GM23248 (cell line): Measurements from ENCODE around the gene PRDM12. TPM values are rescaled to one million over a fixed set of nuclear protein-coding genes. Genes with fewer than 3 reads are reported as not detected.

Experiments used
- DNase-seq: peaks from one replicate; pipeline ENCODE4 v3.0.0-alpha.2; 2015
- H2AFZ ChIP-seq: fragments of 200-600 bp; sonication (generic); 2 replicates; pipeline ENCODE4 v1.6.1; 2016; ENCODE audit warnings: antibody characterized with exemption
- H3F3A ChIP-seq: fragments of 200-600 bp; sonication (generic); 2 replicates; pipeline ENCODE4 v1.6.1; 2016; ENCODE audit warnings: mild to moderate bottlenecking, antibody characterized with exemption, mixed run types; ENCODE audit not compliant: insufficient read depth
- H3K27ac ChIP-seq: fragments of 200-600 bp; sonication (generic); 2 replicates; pipeline ENCODE4 v1.5.1; 2016; ENCODE audit warnings: mild to moderate bottlenecking
- H3K27me3 ChIP-seq: fragments of 200-600 bp; sonication (generic); replicated peaks from 2 replicates; pipeline ENCODE4 v1.6.1; 2016; ENCODE audit warnings: mild to moderate bottlenecking; ENCODE audit not compliant: insufficient read depth
- H3K36me3 ChIP-seq: fragments of 200-600 bp; sonication (generic); 2 replicates; pipeline ENCODE4 v1.6.1; 2016; ENCODE audit warnings: low read depth, mild to moderate bottlenecking
- H3K4me1 ChIP-seq: fragments of 200-600 bp; sonication (generic); 2 replicates; pipeline ENCODE4 v1.6.1; 2016; ENCODE audit warnings: mild to moderate bottlenecking; ENCODE audit not compliant: insufficient read depth
- H3K4me2 ChIP-seq: fragments of 200-600 bp; sonication (generic); one replicate; pipeline ENCODE4 v1.6.1; 2016; ENCODE audit warnings: mild to moderate bottlenecking; ENCODE audit not compliant: unreplicated experiment
- H3K4me3 ChIP-seq: fragments of 200-600 bp; sonication (generic); 2 replicates; pipeline ENCODE4 v1.5.1; 2016; ENCODE audit warnings: mild to moderate bottlenecking
- H3K79me2 ChIP-seq: fragments of 200-600 bp; sonication (generic); 2 replicates; pipeline ENCODE4 v1.6.1; 2016; ENCODE audit warnings: mild to moderate bottlenecking; ENCODE audit not compliant: insufficient read depth
- H3K9ac ChIP-seq: fragments of 200-600 bp; sonication (generic); 2 replicates; pipeline ENCODE4 v1.6.1; 2016; ENCODE audit warnings: mild to moderate bottlenecking
- H3K9me2 ChIP-seq: fragments of 200-600 bp; sonication (generic); 2 replicates; pipeline ENCODE4 v1.6.1; 2016; ENCODE audit warnings: mixed run types, mild to moderate bottlenecking, moderate library complexity; ENCODE audit not compliant: insufficient read depth
- H3K9me3 ChIP-seq: fragments of 200-600 bp; sonication (generic); one replicate; pipeline ENCODE4 v1.6.1; 2017; ENCODE audit warnings: low read depth
- H4K20me1 ChIP-seq: fragments of 200-600 bp; sonication (generic); 2 replicates; pipeline ENCODE4 v1.6.0; 2016; ENCODE audit not compliant: insufficient read depth
- EZH2 ChIP-seq: fragments of 200-600 bp; sonication (generic); IDR thresholded peaks from 2 replicates; pipeline ENCODE4 v1.6.1; 2018; ENCODE audit warnings: antibody characterized with exemption, mild to moderate bottlenecking; ENCODE audit not compliant: insufficient read depth, poor library complexity, severe bottlenecking
- EZH2phosphoT487 ChIP-seq: fragments of 200-600 bp; sonication (generic); IDR thresholded peaks from 2 replicates; pipeline ENCODE4 v1.6.1; 2018; ENCODE audit warnings: antibody characterized with exemption, moderate library complexity, mild to moderate bottlenecking, low read depth; ENCODE audit not compliant: insufficient read depth
- WGBS, 2 experiments: methylation state at CpG; one replicate each; pipeline ENCODE4 v1.1.6; 2015 to 2017; ENCODE audit warnings: low lambda C conversion rate in 2 of 2, low coverage in 1 of 2; ENCODE audit errors: missing lambda C conversion rate in 2 of 2; 5-methylcytosine and 5-hydroxymethylcytosine counted together
- in situ Hi-C: fragments of 300-500 bp; cut with MboI; formaldehyde crosslinking; loops from 2 replicates; pipeline ENCODE4 v1.15.0; 2020
- microRNA-seq: library from miRNA; unstranded; fragments of <30 nt; microRNA quantifications from one replicate; pipeline ENCODE4, GENCODE V29; 2016; ENCODE audit warnings: borderline number of aligned reads
- polyA plus RNA-seq: library from polyadenylated mRNA; unstranded; fragments of >200 nt; fragmentation: Nextera tagmentation; extraction: Ambion mirVana; gene quantifications from 2 replicates; pipeline ENCODE4 v1.2.1, GENCODE V29; 2016
- small RNA-seq: library from RNA; depleted of rRNA; stranded (forward); fragments of <200 nt; gene quantifications from one replicate; pipeline ENCODE3, GENCODE V24; 2014; ENCODE audit warnings: low read depth, low replicate concordance
- total RNA-seq: library from RNA; depleted of rRNA; stranded (reverse); fragments of >200 nt; shearing (Covaris generic); gene quantifications from 2 replicates; pipeline ENCODE4 v1.2.3, GENCODE V29; 2014; rRNA removed

The PRDM12 gene
- total and polyA plus RNA-seq, 2 experiments from 2014 or later: not detected

DNA sequence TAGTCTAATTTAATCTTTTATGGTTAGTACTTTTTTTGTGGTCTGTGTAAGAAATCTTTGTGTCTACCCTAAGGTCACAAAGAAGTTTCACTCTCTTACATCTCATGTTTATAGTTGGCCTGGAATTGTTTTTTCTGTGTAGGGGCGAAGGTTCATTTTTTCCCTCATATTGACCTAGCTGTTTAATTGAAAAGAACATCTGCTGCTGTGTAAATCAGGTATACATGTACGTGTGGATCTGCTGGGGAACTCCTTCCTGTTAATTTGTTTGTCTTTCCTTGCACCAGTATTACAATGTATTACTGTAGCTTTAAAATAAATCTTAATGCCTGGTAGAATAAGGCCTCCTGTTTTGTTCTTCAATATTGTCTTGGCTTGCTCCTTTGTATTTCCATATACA, 67.0 kb downstream of the PRDM12 start:
- H3K9me2 ChIP-seq: no peaks in the 10 kb centered on the region
- H3F3A ChIP-seq: peaks cover 29% of the 10 kb centered on the region
- H3K9me3 ChIP-seq: no peaks in the 10 kb centered on the region
- no peaks in the 10 kb centered on the region for H4K20me1 ChIP-seq
- no peaks in the 10 kb centered on the region for H3K36me3 ChIP-seq
- peaks cover 22% of the 10 kb centered on the region for H3K4me1 ChIP-seq
- no peak overlapping the region for H3K27ac ChIP-seq
- H3K9ac ChIP-seq: no peak overlapping the region
- H3K79me2 ChIP-seq: peaks cover 92% of the 10 kb centered on the region
- in situ Hi-C loops: no loop called here
- H3K27me3 ChIP-seq: no peaks in the 10 kb centered on the region
- H3K4me3 ChIP-seq: no peak overlapping the region
- no peak for DNase-seq
- H2AFZ ChIP-seq: no peak overlapping the region
- WGBS, 2 experiments: 96 to 97% methylated on average over 2 of the region's 2 CpGs
- no peak overlapping the region for H3K4me2 ChIP-seq
- TF ChIP-seq EZH2 (no peak), EZH2phosphoT487 (no peak)

- peak; percentile 2 for DNase-seq
- Histone ChIP-seq H3K79me2 (peaks cover 91% of the 10 kb centered on the region), H3K36me3 (no peaks in the 10 kb centered on the region), H2AFZ (no peak overlapping the region), H3K27me3 (no peaks in the 10 kb centered on the region), H3K4me1 (peaks cover 22% of the 10 kb centered on the region), H3K9me2 (no peaks in the 10 kb centered on the region), H3K4me2 (no peak overlapping the region), H4K20me1 (no peaks in the 10 kb centered on the region), H3K9ac (no peak overlapping the region), H3K4me3 (no peak overlapping the region), H3K27ac (no peak overlapping the region), H3K9me3 (no peaks in the 10 kb centered on the region), H3F3A (peaks cover 29% of the 10 kb centered on the region)
- in situ Hi-C loops: no loop called here
- 59% methylated on average over 2 of the region's 2 CpGs for WGBS, 2 experiments
- TF ChIP-seq EZH2phosphoT487: no peak
- no peak for TF ChIP-seq EZH2
Measured at GRCh38 chr9:130732136-130732535, 67.7 kb downstream of the PRDM12 start.

Small RNA genes within 50 kb of the gene (microRNA-seq; reads per million reads assigned to microRNA genes)
- gene MIR6856: not detected

Small RNA genes within 50 kb of the gene (small RNA-seq; reads per million reads assigned to genes)
- not detected for gene AL359092.1
- gene MIR6856: not detected

Other genes with a start within 250 kb of the PRDM12 start
- gene ASS1, start 219.6 kb upstream of the PRDM12 start, total RNA-seq: 182 and 216 TPM in 2 replicates
- 120 and 124 TPM in 2 replicates for gene ASS1, start 219.6 kb upstream of the PRDM12 start, polyA plus RNA-seq
- 52.0 and 53.5 TPM in 2 replicates for gene FUBP3, start 85.0 kb upstream of the PRDM12 start, total RNA-seq
- gene FUBP3, start 85.0 kb upstream of the PRDM12 start, polyA plus RNA-seq: 54.7 and 55.8 TPM in 2 replicates
- 18.1 and 21.6 TPM in 2 replicates for gene EXOSC2, start 29.2 kb downstream of the PRDM12 start, total RNA-seq
- gene EXOSC2, start 29.2 kb downstream of the PRDM12 start, polyA plus RNA-seq: 16.1 and 17.2 TPM in 2 replicates
- gene ABL1, start 170.7 kb downstream of the PRDM12 start, total RNA-seq: 66.1 and 68.2 TPM in 2 replicates
- 22.0 and 22.9 TPM in 2 replicates for gene ABL1, start 170.7 kb downstream of the PRDM12 start, polyA plus RNA-seq
- not detected in 2 replicates for gene QRFP, start 232.2 kb downstream of the PRDM12 start, total RNA-seq
- gene QRFP, start 232.2 kb downstream of the PRDM12 start, polyA plus RNA-seq: 0.18 and 0.53 TPM in 2 replicates